ENCODE data around the gene CD6. TPM values are rescaled to one million over a fixed set of nuclear protein-coding genes. Genes with fewer than 3 reads are reported as not detected.

The CD6 gene
- total and polyA plus RNA-seq, 2 donors (not counting 3 experiments of a cell fraction or from before 2014, with no cell fraction given): not detected

- H3K27ac ChIP-seq (ENCODE audit: insufficient read depth, low read depth, low read length): no peak overlapping the region
- CTCF ChIA-PET: no interaction called here
- H3K27me3 ChIP-seq (ENCODE audit: control insufficient read depth in 2 of 2, insufficient read depth in 2 of 2, low read length in 2 of 2): peaks cover 7 to 17% of the 10 kb centered on the region in 2 experiments
- TF ChIP-seq FOS (IDR thresholded peaks at IDR 0.05; ENCODE audit: borderline replicate concordance, insufficient read depth, low read length): no peak
- TF ChIP-seq, protein P1, sequence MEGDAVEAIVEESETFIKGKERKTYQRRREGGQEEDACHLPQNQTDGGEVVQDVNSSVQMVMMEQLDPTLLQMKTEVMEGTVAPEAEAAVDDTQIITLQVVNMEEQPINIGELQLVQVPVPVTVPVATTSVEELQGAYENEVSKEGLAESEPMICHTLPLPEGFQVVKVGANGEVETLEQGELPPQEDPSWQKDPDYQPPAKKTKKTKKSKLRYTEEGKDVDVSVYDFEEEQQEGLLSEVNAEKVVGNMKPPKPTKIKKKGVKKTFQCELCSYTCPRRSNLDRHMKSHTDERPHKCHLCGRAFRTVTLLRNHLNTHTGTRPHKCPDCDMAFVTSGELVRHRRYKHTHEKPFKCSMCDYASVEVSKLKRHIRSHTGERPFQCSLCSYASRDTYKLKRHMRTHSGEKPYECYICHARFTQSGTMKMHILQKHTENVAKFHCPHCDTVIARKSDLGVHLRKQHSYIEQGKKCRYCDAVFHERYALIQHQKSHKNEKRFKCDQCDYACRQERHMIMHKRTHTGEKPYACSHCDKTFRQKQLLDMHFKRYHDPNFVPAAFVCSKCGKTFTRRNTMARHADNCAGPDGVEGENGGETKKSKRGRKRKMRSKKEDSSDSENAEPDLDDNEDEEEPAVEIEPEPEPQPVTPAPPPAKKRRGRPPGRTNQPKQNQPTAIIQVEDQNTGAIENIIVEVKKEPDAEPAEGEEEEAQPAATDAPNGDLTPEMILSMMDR (IDR thresholded peaks at IDR 0.05; ENCODE audit: extremely low read depth in 1 of 2, insufficient read depth in 1 of 2, low read depth in 1 of 2, low read length in 2 of 2): no peak
- no peak for TF ChIP-seq POLR2A (IDR thresholded peaks at IDR 0.05; ENCODE audit: low read depth, low read length)
- TF ChIP-seq MAX (IDR thresholded peaks at IDR 0.05; ENCODE audit: insufficient read depth, insufficient read length): no peak
- TF ChIP-seq GATA2 (IDR thresholded peaks at IDR 0.05; ENCODE audit: insufficient read depth, insufficient read length, low read depth, low read length): no peak
- no peak for TF ChIP-seq EZH2 (IDR thresholded peaks at IDR 0.05; ENCODE audit: borderline replicate concordance, low read depth, low read length, severe bottlenecking)
- TF ChIP-seq MYC (IDR thresholded peaks at IDR 0.05; ENCODE audit: low read depth, low read length): no peak
- no peak for TF ChIP-seq POLR2AphosphoS5 (IDR thresholded peaks at IDR 0.05; ENCODE audit: insufficient read depth, low read depth, low read length)
- TF ChIP-seq JUN (IDR thresholded peaks at IDR 0.05; ENCODE audit: borderline replicate concordance, insufficient read depth, insufficient read length, low read depth): no peak
- no peaks in the 10 kb centered on the region for H4K20me1 ChIP-seq (replicated peaks; ENCODE audit: control insufficient read depth, extremely low read depth, insufficient read depth, low read length)
- dilution Hi-C loops (cut with MboI; ENCODE audit: extremely low pct_ligation_motif_present, low sequenced_read_pairs) (no loop called here), intact Hi-C loops (cut with micrococcal nuclease) (no loop called here)
- H3K79me2 ChIP-seq (ENCODE audit: control insufficient read depth, insufficient read depth, low read length): no peaks in the 10 kb centered on the region
- FAIRE-seq (no peak), DNase-seq (ENCODE audit: low read depth, low spot score) (no peak)
- no peaks in the 10 kb centered on the region for H3K36me3 ChIP-seq (ENCODE audit: control insufficient read depth in 2 of 2, extremely low read depth in 1 of 2, insufficient read depth in 2 of 2, low read length in 2 of 2)
- H3K9me1 ChIP-seq (replicated peaks; ENCODE audit: control insufficient read depth, extremely low read depth, insufficient read depth, low read length): no peaks in the 10 kb centered on the region
- no peak overlapping the region for H2AFZ ChIP-seq (ENCODE audit: low read depth, low read length)
- no peaks in the 10 kb centered on the region for H3K4me1 ChIP-seq (ENCODE audit: control insufficient read depth, extremely low read depth, insufficient read depth, low read length)
- no peak overlapping the region for H3K4me2 ChIP-seq (ENCODE audit: insufficient read depth, low read length)
- no peak overlapping the region for H3K4me3 ChIP-seq (replicated peaks in 1 of 3; ENCODE audit: insufficient read depth in 1 of 3, low read depth in 1 of 3, low read length in 3 of 3)
- POLR2A ChIA-PET: no interaction called here
- no peak overlapping the region for H3K9ac ChIP-seq (replicated peaks; ENCODE audit: extremely low read depth, insufficient read depth, low read length)
- no TSS peak for BruUV-seq (replicated peaks)
- H3K9me3 ChIP-seq (replicated peaks; ENCODE audit: control insufficient read depth, insufficient read depth, low read length): no peaks in the 10 kb centered on the region
These were observed 14.3 kb upstream of the CD6 start for GRCh38 chr11:60957188-60957587.
